ENCODE data around the gene CPNE6.

The CPNE6 gene

GRCh38 chr14:24057271-24057670 is 14.1 kb upstream of the CPNE6 start:
- Histone ChIP-seq H2BK120ac (ENCODE audit: low read depth, low read length) (no peak overlapping the region), H4K8ac (ENCODE audit: low read depth, low read length) (no peak overlapping the region), H4K91ac (ENCODE audit: low read depth, low read length, poor library complexity) (no peak overlapping the region), H3K36me3 (replicated peaks in 1 of 2; ENCODE audit: control insufficient read depth in 2 of 2, insufficient read depth in 2 of 2, low read length in 2 of 2) (no peaks in the 10 kb centered on the region), H3K9me3 (replicated peaks in 1 of 2; ENCODE audit: control insufficient read depth in 2 of 2, insufficient read depth in 1 of 2, low read depth in 1 of 2, low read length in 2 of 2) (no peaks in the 10 kb centered on the region), H3K4me2 (ENCODE audit: insufficient read depth, low read length, poor library complexity, severe bottlenecking) (no peak overlapping the region), H3K27me3 (ENCODE audit: control insufficient read depth in 3 of 3, insufficient read depth in 3 of 3, low read depth in 1 of 3, low read length in 3 of 3) (no peaks in the 10 kb centered on the region), H3K9ac (ENCODE audit: low read depth, low read length, poor library complexity) (no peak overlapping the region), H3K18ac (ENCODE audit: low read length) (no peak overlapping the region), H3K4me1 (ENCODE audit: control insufficient read depth in 2 of 2, insufficient read depth in 1 of 2, low read depth in 1 of 2, low read length in 2 of 2) (peaks cover 8 to 11% of the 10 kb centered on the region in 2 donors), H2BK15ac (ENCODE audit: low read length) (no peak overlapping the region), H3K27ac (replicated peaks; ENCODE audit: low read length) (no peak overlapping the region), H2BK5ac (ENCODE audit: low read length) (no peak overlapping the region), H3K4me3 (ENCODE audit: low read length in 2 of 2) (no peak overlapping the region), H2BK12ac (ENCODE audit: low read length) (no peak overlapping the region), H2AK5ac (ENCODE audit: low read depth, low read length) (no peak overlapping the region), H3K79me1 (ENCODE audit: low read depth, low read length) (no peaks in the 10 kb centered on the region), H3K14ac (ENCODE audit: low read length) (no peak overlapping the region), H3K4ac (ENCODE audit: low read length) (no peak overlapping the region), H3K23ac (ENCODE audit: low read depth, low read length, poor library complexity) (no peak overlapping the region), H2AFZ (ENCODE audit: low read length) (no peak overlapping the region)
- no CpG with 5 or more reads among the region's 2 CpGs for WGBS, 2 donors (ENCODE audit: extremely low coverage in 2 of 2, insufficient read length in 2 of 2, insufficient replicate concordance in 1 of 2)
- no peak for DNase-seq (ENCODE audit: low spot score)

DNA sequence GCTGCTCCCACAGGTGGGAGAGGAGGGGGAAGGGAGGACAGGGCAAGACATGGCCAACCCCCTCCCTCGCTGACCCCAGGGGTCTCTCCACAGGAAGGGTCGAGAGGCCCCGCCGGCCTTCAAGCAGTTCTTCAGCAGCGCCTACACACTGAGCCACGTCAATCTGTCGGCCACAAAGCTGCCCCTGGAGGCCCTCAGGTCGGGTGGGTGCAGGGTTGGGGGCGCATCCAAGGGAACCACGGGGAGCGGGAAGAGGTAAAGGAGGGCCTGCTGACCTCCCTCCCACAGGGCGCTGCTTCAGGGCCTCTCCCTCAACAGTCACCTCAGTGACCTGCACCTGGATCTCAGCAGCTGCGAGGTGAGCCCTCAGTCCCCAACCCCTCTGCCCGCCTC is 13.5 kb upstream of the CPNE6 start:
- no CpG with 5 or more reads among the region's 14 CpGs for WGBS, 2 donors (ENCODE audit: extremely low coverage in 2 of 2, insufficient read length in 2 of 2, insufficient replicate concordance in 1 of 2)
- Histone ChIP-seq H3K4ac (ENCODE audit: low read length) (no peak overlapping the region), H4K91ac (ENCODE audit: low read depth, low read length, poor library complexity) (no peak overlapping the region), H3K79me1 (ENCODE audit: low read depth, low read length) (no peaks in the 10 kb centered on the region), H3K9ac (ENCODE audit: low read depth, low read length, poor library complexity) (no peak overlapping the region), H3K4me1 (ENCODE audit: control insufficient read depth in 2 of 2, insufficient read depth in 1 of 2, low read depth in 1 of 2, low read length in 2 of 2) (peaks cover 7 to 8% of the 10 kb centered on the region in 2 donors), H3K4me2 (ENCODE audit: insufficient read depth, low read length, poor library complexity, severe bottlenecking) (no peak overlapping the region), H3K23ac (ENCODE audit: low read depth, low read length, poor library complexity) (no peak overlapping the region), H3K27ac (replicated peaks; ENCODE audit: low read length) (no peak overlapping the region), H4K8ac (ENCODE audit: low read depth, low read length) (no peak overlapping the region), H3K14ac (ENCODE audit: low read length) (peak overlapping the region; percentile 3), H2BK5ac (ENCODE audit: low read length) (peak overlapping the region; percentile 45), H3K18ac (ENCODE audit: low read length) (no peak overlapping the region), H2BK12ac (ENCODE audit: low read length) (peak overlapping the region; percentile 77), H2BK120ac (ENCODE audit: low read depth, low read length) (no peak overlapping the region), H3K36me3 (replicated peaks in 1 of 2; ENCODE audit: control insufficient read depth in 2 of 2, insufficient read depth in 2 of 2, low read length in 2 of 2) (no peaks in the 10 kb centered on the region), H2AFZ (ENCODE audit: low read length) (no peak overlapping the region), H3K4me3 (ENCODE audit: low read length in 2 of 2) (no peak overlapping the region), H3K9me3 (replicated peaks in 1 of 2; ENCODE audit: control insufficient read depth in 2 of 2, insufficient read depth in 1 of 2, low read depth in 1 of 2, low read length in 2 of 2) (no peaks in the 10 kb centered on the region), H3K27me3 (ENCODE audit: control insufficient read depth in 3 of 3, insufficient read depth in 3 of 3, low read depth in 1 of 3, low read length in 3 of 3) (no peaks in the 10 kb centered on the region), H2AK5ac (ENCODE audit: low read depth, low read length) (peak overlapping the region; percentile 41), H2BK15ac (ENCODE audit: low read length) (no peak overlapping the region)
- no peak for DNase-seq (ENCODE audit: low spot score)

GRCh38 chr14:24058260-24058950 is 13.0 kb upstream of the CPNE6 start:
- Histone ChIP-seq H2BK15ac (ENCODE audit: low read length) (no peak overlapping the region), H2BK120ac (ENCODE audit: low read depth, low read length) (no peak overlapping the region), H2BK5ac (ENCODE audit: low read length) (no peak overlapping the region), H2AFZ (ENCODE audit: low read length) (no peak overlapping the region), H3K4me3 (ENCODE audit: low read length in 2 of 2) (no peak overlapping the region), H2BK12ac (ENCODE audit: low read length) (no peak overlapping the region), H3K18ac (ENCODE audit: low read length) (no peak overlapping the region), H3K4me2 (ENCODE audit: insufficient read depth, low read length, poor library complexity, severe bottlenecking) (no peak overlapping the region), H3K23ac (ENCODE audit: low read depth, low read length, poor library complexity) (no peak overlapping the region), H2AK5ac (ENCODE audit: low read depth, low read length) (no peak overlapping the region), H3K4ac (ENCODE audit: low read length) (no peak overlapping the region), H3K14ac (ENCODE audit: low read length) (no peak overlapping the region), H3K9ac (ENCODE audit: low read depth, low read length, poor library complexity) (no peak overlapping the region), H3K27me3 (ENCODE audit: control insufficient read depth in 3 of 3, insufficient read depth in 3 of 3, low read depth in 1 of 3, low read length in 3 of 3) (no peaks in the 10 kb centered on the region), H3K9me3 (replicated peaks in 1 of 2; ENCODE audit: control insufficient read depth in 2 of 2, insufficient read depth in 1 of 2, low read depth in 1 of 2, low read length in 2 of 2) (no peaks in the 10 kb centered on the region), H3K79me1 (ENCODE audit: low read depth, low read length) (no peaks in the 10 kb centered on the region), H4K8ac (ENCODE audit: low read depth, low read length) (no peak overlapping the region), H3K27ac (replicated peaks; ENCODE audit: low read length) (no peak overlapping the region), H4K91ac (ENCODE audit: low read depth, low read length, poor library complexity) (no peak overlapping the region), H3K4me1 (ENCODE audit: control insufficient read depth in 2 of 2, insufficient read depth in 1 of 2, low read depth in 1 of 2, low read length in 2 of 2) (peaks cover 7 to 8% of the 10 kb centered on the region in 2 donors), H3K36me3 (replicated peaks in 1 of 2; ENCODE audit: control insufficient read depth in 2 of 2, insufficient read depth in 2 of 2, low read length in 2 of 2) (no peaks in the 10 kb centered on the region)
- DNase-seq (ENCODE audit: low spot score), result peak; percentile 72
- no CpG with 5 or more reads among the region's 7 CpGs for WGBS, 2 donors (ENCODE audit: extremely low coverage in 2 of 2, insufficient read length in 2 of 2, insufficient replicate concordance in 1 of 2)

- no peak overlapping the region for H2BK12ac ChIP-seq (ENCODE audit: low read length)
- H3K9ac ChIP-seq (ENCODE audit: low read depth, low read length, poor library complexity), result no peak overlapping the region
- no peak overlapping the region for H4K91ac ChIP-seq (ENCODE audit: low read depth, low read length, poor library complexity)
- no peak overlapping the region for H2BK15ac ChIP-seq (ENCODE audit: low read length)
- no peaks in the 10 kb centered on the region for H3K27me3 ChIP-seq (ENCODE audit: control insufficient read depth in 3 of 3, insufficient read depth in 3 of 3, low read depth in 1 of 3, low read length in 3 of 3)
- H2AK5ac ChIP-seq (ENCODE audit: low read depth, low read length), result peak overlapping the region; percentile 10
- H3K4me2 ChIP-seq (ENCODE audit: insufficient read depth, low read length, poor library complexity, severe bottlenecking), result no peak overlapping the region
- H2BK5ac ChIP-seq (ENCODE audit: low read length), result no peak overlapping the region
- H3K14ac ChIP-seq (ENCODE audit: low read length), result no peak overlapping the region
- no peak overlapping the region for H3K27ac ChIP-seq (replicated peaks; ENCODE audit: low read length)
- H2AFZ ChIP-seq (ENCODE audit: low read length), result no peak overlapping the region
- no peak for DNase-seq (ENCODE audit: low spot score)
- no peak overlapping the region for H3K23ac ChIP-seq (ENCODE audit: low read depth, low read length, poor library complexity)
- H3K9me3 ChIP-seq (replicated peaks in 1 of 2; ENCODE audit: control insufficient read depth in 2 of 2, insufficient read depth in 1 of 2, low read depth in 1 of 2, low read length in 2 of 2), result no peaks in the 10 kb centered on the region
- H3K18ac ChIP-seq (ENCODE audit: low read length), result peak overlapping the region; percentile 63
- H4K8ac ChIP-seq (ENCODE audit: low read depth, low read length), result no peak overlapping the region
- H3K4me3 ChIP-seq (ENCODE audit: low read length in 2 of 2), result no peak overlapping the region
- H2BK120ac ChIP-seq (ENCODE audit: low read depth, low read length), result no peak overlapping the region
- peaks cover 7 to 8% of the 10 kb centered on the region in 2 donors for H3K4me1 ChIP-seq (ENCODE audit: control insufficient read depth in 2 of 2, insufficient read depth in 1 of 2, low read depth in 1 of 2, low read length in 2 of 2)
- H3K4ac ChIP-seq (ENCODE audit: low read length), result no peak overlapping the region
- no peaks in the 10 kb centered on the region for H3K79me1 ChIP-seq (ENCODE audit: low read depth, low read length)
- WGBS, 2 donors (ENCODE audit: extremely low coverage in 2 of 2, insufficient read length in 2 of 2, insufficient replicate concordance in 1 of 2), result no CpG with 5 or more reads among the region's 10 CpGs
- no peaks in the 10 kb centered on the region for H3K36me3 ChIP-seq (replicated peaks in 1 of 2; ENCODE audit: control insufficient read depth in 2 of 2, insufficient read depth in 2 of 2, low read length in 2 of 2)
These were observed 12.3 kb upstream of the CPNE6 start for GRCh38 chr14:24058951-24059475.
